ENCODE results near the gene CNPY2.
"Not testable (repeated sequence)": the region's sequence is repeated elsewhere in the genome, so short reads cannot be mapped to it uniquely, and the experiment has no call there.

CNPY2 gene

GRCh38 chr12:56333679-56334489, 18.1 kb upstream of the CNPY2 start, which contains the start of gene PAN2:
Gene PAN2 (minus strand): TSS chr12:56334000. CDS start chr12:56333094, 906 bp downstream.
- peak; percentile 24 for FAIRE-seq

- FAIRE-seq = no peak
Measured at GRCh38 chr12:56333197-56333678, 17.4 kb upstream of the CNPY2 start.

- FAIRE-seq = no peak
Measured at GRCh38 chr12:56332512-56333196, 16.9 kb upstream of the CNPY2 start.

GRCh38 chr12:56330936-56331490, 15.2 kb upstream of the CNPY2 start:
- FAIRE-seq = no peak

- no peak for FAIRE-seq
Measured at GRCh38 chr12:56326533-56326932, 10.7 kb upstream of the CNPY2 start.

- no peak for FAIRE-seq
Measured at GRCh38 chr12:56326126-56326525, 10.3 kb upstream of the CNPY2 start.

GRCh38 chr12:56324206-56324605, 8.4 kb upstream of the CNPY2 start:
- no peak for FAIRE-seq

GRCh38 chr12:56321610-56322009, 5.8 kb upstream of the CNPY2 start:
- not testable (repeated sequence) for FAIRE-seq

GRCh38 chr12:56321027-56321426, 5.2 kb upstream of the CNPY2 start:
- FAIRE-seq = no peak

GRCh38 chr12:56317675-56318074, 1.9 kb upstream of the CNPY2 start:
- no peak for FAIRE-seq

GRCh38 chr12:56315249-56315621, 553 bp downstream of the CNPY2 start:
- no peak for FAIRE-seq

GRCh38 chr12:56311003-56311402, 4.8 kb downstream of the CNPY2 start:
- FAIRE-seq = no peak

- FAIRE-seq = no peak
Measured at GRCh38 chr12:56308714-56309113, 7.1 kb downstream of the CNPY2 start.

GRCh38 chr12:56307221-56307965, 8.4 kb downstream of the CNPY2 start:
- FAIRE-seq = no peak

GRCh38 chr12:56304872-56305590, 10.8 kb downstream of the CNPY2 start:
- FAIRE-seq = no peak

GRCh38 chr12:56304276-56304675, 11.5 kb downstream of the CNPY2 start:
- FAIRE-seq = no peak

GRCh38 chr12:56300644-56301464, 14.9 kb downstream of the CNPY2 start:
- no peak for FAIRE-seq

- no peak for FAIRE-seq
Measured at GRCh38 chr12:56299853-56300643, 15.7 kb downstream of the CNPY2 start, which contains the start of gene CS. Gene CS (minus strand): TSS chr12:56300330. CDS start chr12:56300201, 129 bp downstream.

- FAIRE-seq = no peak
Measured at GRCh38 chr12:56299308-56299852, 16.4 kb downstream of the CNPY2 start.

GRCh38 chr12:56298828-56299227, 17.0 kb downstream of the CNPY2 start:
- FAIRE-seq = no peak

Data from islet of Langerhans (tissue), 1 donor.